VCaP (cell line): ENCODE data around the gene DPP9.

Experiments
- H3K27ac ChIP-seq: fragments of 450-650 bp; 2 replicates; pipeline ENCODE4 v1.5.1; 2017
- TF ChIP-seq, protein P1 (sequence below): fragments of 450-650 bp; conservative IDR thresholded peaks from 2 replicates; pipeline ENCODE4 v1.5.1; 2017; ENCODE audit warnings: mild to moderate bottlenecking, moderate library complexity

DPP9 gene

DNA sequence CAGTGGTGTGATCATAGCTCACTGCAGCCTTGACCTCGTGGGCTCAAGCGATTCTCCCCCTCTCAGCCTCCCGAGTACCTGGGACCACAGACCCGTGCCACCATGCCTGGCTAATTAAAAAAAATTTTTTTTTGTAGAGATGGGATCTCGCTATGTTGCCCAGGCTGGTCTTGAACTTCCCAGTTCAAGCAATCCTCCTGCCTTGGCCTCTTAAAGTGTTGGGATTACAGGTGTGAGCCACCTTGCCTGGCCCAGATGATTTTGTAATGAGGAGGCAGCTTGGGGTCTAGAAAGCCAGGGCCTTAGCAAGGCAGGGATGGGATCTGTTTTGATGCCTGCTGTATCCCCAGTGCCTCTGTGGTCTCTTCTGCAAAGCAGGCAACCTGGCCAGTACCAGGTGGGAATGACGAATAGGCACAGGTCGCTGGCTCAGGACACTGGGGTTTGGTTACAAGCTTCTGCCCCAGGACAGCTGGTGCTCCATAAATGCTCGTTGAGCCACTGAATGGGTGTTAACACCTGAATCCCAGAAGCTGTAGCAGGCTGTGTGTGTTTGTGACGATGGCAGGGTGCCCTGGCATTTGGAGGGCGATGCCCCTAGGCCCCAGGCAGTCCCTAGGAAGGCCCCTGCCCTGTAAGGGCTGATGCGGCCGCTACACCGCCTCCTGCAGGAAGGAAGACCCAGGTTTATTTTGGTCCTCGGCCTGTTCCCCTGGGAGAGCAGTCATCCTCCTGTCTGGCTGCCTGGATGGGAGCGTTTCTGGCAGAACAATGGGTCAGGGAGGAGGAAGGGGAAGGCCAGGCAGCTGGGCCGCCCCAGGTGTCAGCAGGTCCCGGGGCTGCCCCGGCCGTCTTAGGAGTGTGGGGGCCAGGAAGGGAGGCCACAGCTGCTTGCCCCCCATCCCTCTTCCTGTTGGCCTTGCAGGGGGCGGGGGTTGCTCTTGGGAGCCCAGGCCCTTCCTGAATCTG lies 75.7 kb downstream of the DPP9 start:
- TF ChIP-seq, protein P1, sequence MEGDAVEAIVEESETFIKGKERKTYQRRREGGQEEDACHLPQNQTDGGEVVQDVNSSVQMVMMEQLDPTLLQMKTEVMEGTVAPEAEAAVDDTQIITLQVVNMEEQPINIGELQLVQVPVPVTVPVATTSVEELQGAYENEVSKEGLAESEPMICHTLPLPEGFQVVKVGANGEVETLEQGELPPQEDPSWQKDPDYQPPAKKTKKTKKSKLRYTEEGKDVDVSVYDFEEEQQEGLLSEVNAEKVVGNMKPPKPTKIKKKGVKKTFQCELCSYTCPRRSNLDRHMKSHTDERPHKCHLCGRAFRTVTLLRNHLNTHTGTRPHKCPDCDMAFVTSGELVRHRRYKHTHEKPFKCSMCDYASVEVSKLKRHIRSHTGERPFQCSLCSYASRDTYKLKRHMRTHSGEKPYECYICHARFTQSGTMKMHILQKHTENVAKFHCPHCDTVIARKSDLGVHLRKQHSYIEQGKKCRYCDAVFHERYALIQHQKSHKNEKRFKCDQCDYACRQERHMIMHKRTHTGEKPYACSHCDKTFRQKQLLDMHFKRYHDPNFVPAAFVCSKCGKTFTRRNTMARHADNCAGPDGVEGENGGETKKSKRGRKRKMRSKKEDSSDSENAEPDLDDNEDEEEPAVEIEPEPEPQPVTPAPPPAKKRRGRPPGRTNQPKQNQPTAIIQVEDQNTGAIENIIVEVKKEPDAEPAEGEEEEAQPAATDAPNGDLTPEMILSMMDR = no peak
- H3K27ac ChIP-seq = no peak overlapping the region

DNA sequence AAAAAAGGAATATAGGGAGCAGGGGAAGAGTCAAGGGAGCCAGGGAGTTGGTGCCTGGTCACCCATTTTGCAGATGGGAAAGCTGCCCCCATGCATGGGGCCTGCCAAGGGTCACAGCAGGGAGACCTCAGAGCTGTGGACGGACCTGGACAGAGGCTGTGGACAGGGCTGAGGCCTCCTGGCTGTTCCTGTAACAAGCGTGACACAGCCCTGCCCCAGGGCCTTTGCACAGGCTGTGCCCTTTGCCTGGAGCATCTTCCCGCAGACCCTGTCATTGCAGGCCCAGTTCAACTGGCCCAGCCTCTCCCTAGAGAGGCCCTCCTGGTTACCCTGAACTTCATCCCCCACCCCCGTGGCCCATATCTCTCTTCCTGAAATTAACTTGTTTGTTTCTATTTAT lies 77.9 kb downstream of the DPP9 start:
- H3K27ac ChIP-seq = no peak overlapping the region

DNA sequence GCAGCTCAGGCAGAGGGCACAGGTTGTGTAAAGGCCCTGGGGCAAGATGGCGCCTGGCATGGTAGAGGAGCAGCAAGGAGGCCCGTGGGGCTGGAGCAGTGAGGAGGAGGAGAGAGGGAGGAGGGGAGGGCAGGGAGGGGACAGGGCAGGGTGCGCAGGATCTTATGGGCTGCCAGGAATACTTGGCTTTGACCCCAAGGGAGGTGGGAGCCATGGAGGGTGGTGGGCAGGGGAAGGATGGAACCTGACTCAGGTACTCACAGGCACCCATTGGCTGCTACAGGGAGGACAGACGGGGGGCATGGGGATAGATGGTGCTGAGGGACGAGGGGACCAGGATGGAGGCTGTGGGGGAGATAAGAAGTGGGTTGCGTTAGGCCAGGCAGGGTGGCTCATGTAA lies 81.0 kb downstream of the DPP9 start:
- TF ChIP-seq, protein P1 = no peak
- no peak overlapping the region for H3K27ac ChIP-seq

More for the DNA sequence above, 77.9 kb downstream of the DPP9 start:
- TF ChIP-seq, protein P1 = no peak

DNA sequence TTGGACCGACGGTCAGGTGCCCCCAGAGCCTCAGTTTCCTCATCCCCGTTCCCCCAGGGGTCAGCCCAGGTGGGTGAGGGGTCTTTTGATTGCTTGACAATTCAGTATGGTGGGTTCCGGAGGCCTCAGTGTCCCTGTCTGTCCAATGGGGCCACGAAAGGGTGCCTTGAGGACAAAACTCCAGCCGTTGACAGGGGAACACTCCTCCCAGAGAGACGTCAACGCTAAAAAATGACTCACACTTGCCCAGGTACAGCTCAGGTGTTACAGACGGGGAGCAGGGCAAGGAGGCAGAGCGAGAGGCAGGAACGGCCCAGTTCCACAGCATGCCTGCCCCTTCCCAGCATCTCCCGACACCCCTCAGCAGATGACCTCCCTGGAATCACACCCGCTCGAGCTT lies 82.5 kb downstream of the DPP9 start:
- TF ChIP-seq, protein P1 = no peak
- H3K27ac ChIP-seq = no peak overlapping the region

DNA sequence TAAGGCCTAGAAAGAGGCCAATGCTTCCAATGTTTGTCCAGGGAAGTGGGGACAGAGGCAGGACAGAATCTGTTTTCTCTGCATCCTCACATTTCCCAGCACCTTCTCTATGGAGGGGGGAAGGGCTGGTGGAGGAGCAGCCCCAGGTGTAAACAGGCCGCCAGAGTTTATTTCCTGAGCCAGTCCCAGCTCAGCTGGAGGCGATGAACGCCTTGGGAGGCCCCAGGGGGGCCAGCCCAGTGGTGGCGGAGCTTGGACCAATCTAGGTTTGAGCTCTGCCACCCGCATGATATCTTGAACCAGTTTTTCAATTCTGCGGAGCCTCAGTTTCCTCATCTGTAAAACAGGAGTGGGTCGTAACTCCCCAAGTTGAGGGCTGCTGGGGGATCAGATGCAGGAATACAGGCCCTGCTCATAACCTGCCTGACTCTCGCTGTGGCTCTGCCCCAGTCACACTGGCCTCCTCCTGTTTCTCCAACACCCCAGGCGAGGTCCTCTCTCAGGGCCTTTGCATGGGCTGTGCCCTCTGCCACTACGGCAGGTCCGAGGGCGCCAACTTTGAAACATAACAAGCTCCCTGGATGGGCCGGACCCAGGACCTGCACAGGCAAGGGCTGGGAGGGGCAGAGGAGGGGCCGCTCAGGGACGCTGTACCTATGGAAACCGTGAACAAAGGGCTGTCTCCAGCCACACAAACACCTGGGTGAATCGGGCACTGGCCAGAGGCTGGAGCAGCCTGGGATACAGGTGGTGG lies 83.2 kb downstream of the DPP9 start:
- TF ChIP-seq, protein P1 = no peak
- H3K27ac ChIP-seq = no peak overlapping the region

DNA sequence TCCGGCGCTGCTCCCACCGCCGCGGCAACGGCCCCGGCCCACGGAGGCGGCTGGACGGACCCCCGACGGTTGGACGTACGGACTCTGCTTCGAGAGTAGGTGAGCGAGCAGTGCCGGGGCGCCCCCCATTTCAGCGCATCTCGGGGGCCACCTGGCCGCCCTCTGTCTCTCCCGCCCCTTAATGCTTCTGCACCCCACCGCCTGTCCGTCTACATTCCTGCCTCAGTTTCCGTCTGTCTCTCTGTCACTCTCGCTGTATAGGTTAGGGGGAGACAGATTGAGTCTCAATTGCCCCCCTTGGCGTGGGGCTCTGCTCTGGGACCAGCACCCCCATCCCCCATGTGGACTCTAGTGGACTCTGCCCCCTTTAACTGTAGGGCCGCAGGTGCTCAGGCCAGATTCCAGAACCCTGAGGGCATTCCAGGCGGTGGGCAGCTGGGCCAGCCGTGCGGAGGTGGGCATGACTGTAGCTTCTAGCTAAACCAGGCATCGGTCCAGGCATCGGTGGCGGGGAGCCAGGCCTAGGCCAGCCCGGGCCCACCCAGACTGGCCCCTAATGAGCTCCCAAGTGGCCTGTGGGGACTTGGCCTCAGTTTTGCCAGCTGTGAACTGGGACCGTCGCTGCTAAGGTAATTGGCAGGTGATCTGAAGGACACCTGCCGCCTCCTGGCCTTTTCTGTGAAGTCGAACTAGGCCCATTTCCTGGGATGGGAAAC lies 84.0 kb downstream of the DPP9 start:
- peak overlapping the region; percentile 29; the same call in 1 of the 2 replicates for H3K27ac ChIP-seq
- TF ChIP-seq, protein P1 = no peak
